Fibroblast of skin of left biceps (primary cell): Measurements from ENCODE around the gene ZBP1.

Source experiments
- DNase-seq, 2 experiments: peaks; one replicate each; pipeline ENCODE4 v3.0.0-alpha.2; 2013; ENCODE audit warnings: low read depth in 2 of 2

ZBP1 gene

DNA sequence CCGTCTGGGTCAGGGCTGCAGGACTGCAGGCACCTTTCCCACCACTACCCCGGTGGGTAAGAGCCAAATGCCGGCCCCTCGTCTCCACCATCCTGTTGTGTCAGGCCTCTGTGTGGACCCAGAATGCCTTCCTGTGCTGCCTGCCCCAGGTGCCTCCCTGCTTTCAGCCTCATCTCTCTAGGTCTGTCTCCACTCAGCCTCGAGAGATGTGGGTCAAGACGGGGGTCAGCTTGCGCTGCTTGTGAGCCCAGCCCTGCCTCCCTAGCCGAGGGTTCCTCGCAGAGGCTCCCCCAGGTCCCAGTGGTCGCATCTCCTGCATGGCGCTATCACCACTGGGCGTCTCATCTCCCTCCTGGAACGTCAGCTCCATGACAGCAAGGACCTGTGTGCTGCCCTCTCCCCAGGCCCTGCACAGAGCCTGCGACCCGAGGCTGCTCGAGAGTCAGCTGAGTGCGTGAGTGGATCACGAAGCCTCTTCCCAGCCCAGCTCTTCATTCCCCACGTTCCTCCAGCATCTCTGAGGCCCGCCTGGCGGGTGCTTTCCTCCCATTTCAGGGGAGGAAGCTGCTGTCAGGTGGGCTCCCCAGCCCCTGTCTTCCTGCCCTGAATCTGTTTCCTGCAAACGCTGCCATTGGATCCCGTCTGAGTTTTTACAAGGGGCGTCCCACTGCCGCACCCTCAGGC, 38.7 kb upstream of the ZBP1 start:
- no peak for DNase-seq

DNA sequence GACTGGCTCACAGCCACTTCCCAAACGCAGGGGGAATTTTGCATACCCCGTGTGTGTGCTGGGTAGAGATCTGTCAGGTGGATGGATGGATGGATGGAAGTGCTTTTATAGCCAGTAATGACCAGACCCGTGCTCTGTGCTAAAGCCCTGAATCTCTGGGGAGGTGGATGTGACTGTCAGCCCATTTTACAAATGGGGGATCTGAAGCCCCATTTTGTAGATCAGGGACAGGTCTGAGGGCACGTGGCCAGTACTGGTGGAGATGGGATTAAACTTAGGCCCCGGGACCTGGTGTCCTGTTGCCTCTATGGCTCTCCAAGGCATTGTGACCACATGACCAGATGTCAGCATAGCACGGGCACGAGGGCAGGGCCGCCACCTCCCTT, 38.2 kb upstream of the ZBP1 start:
- DNase-seq: no peak

DNA sequence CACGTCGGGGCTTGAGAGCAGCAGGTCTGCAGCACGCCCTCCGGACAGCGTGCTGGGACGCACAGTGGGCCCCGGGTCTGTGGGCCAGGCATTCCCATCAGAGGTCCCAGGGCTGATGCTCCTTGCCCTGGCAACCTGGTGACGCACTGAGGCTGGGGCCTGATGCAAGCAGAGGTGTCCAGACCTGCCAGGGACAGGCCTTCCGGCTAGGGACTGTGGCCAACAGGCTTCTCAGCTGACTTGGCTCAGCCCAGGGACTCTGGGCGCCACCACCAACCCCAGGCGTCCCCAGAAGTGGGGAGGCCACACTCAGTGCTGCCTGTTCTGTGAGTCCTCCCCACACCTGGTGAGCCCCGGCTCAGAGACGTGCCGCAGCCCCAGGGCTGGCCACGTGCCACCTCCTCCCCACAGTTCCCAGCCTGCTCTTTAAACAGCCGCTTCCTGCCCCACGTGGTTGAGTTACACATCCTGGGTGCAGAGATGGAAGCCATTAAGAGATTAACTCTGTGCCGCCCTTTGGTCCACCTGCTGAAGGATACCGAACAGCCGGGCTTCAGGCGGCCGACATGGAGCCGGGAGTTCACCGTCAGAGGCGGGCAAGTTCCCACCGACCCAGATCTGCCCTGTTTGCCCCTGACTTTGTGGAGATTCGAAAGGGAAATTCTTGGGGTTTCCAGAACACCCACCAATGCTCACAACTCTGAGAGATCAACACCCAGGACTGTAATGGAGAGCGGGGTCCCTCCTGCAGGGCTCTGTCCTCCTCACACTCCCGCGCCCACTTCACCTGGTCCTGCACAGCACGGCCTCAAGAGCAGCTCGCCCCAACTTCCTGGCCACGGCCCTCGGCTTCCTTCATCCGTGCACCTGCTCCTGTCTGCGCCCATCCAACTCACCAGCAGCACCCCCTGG, 37.6 kb upstream of the ZBP1 start:
- no peak for DNase-seq

DNA sequence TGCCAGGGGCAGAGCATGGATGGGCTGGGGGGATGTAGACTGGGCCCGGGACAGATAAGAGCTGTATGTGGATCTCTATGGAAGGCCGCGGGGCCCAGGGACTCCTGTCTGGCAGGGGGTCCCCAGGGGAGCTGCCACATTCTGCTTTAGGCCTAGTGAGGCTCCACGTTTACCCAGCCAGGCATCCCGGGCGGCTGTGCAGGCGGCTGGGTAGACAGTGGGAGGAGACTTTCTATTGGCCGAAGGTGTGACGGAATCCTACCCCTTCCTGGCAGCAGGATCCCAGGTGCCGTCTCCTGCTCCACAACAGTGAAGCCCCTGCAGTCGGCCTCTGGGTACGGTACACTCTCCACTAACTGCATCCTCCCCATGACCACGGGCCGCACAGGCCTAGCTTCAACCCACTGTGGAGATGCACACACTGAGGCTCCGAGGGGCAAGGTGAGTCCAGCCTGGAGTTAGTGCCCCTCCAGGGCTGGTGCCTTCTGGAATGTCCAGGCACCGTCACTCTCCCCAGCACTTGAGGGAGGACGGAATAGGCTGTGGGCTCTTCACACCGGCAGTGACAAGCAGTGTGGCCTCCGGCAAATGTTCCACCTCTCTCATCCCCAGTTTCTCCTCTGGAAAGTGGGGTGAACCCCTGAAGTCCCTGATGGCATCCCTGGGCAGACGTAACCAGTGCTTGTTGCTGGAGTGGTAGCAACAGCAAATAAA, 36.8 kb upstream of the ZBP1 start:
- no peak for DNase-seq

DNA sequence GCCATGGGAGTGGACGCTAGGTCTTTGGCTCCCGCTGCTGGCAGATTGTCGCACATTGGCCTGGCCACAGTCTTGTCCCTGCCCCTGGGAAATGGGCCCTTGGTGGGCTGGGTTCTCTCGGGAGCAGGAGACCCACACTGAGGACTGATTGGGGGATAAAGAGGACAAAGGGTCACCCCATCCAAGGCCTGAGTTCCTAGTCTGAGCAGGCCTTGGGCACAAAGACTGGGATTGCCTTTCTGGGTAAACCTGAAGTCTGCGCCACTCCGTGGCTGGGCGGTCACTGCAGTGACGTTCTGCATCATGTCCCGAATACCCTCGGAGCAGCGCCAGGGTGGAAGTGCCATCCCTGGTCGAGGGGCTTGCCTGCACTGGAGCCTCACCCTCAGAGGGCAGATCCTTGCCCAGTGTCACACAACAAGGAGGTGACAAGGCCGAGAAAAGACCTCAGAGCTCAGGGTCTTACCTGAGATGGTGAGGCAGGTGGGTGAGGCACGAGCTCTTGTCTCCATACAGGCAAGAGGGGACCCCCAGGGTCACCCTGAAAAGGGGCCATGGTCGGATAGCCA, 36.1 kb upstream of the ZBP1 start:
- DNase-seq: no peak

DNA sequence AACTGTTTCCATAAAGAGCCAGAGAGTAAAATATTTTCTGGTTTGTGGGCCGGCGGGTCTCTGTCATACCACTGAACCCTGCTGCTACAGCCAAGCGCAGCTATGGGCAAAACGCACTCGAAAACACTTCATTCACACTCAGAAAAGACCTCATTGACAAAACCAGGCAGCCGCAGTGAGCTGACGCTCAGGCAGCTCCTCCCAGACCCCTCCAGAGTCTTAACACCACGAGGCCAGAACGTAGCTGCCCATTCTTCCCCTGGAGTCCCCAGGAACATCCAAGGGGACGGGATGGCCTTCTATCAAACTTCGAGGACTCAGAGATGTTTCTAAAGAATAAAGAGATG, 35.6 kb upstream of the ZBP1 start:
- no peak for DNase-seq

DNA sequence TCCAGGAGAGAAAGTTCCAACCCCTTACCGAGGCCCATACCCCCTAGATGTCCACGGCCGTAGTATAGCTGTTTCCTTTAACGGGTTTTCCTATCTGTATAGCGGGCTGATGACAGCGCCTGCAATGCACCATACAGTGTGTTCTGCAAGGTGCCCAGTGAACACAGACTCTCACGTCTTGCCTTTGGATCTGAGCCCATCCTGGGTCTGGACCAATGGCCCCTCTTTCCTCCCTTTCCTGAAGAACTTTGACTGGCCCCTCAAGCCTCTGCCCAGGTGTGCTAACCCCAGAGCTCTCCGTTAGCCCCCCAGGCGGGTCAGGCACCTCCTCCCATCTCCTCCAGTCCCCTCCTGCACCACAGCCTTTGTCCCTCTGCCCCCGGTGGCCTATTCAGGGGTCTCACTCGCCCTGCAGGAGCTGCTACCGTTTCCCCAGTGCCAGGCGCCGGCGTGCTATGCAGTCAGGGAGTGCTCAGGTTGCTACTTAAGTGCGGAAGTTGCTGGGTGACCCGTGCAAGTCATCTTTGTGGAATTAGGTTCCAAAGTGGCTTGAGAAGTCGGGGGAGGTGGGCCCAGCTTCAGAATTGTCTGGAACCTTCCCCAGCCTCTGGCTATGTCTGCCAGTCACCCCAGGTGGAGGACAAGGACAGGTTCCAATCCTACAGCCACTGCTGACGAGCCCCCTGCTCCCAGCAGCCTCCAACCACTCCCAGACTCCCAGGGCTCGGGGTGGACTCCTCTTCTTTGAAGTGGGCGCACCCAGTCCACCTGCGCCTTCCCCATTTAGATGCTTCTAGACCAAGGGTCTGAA, 35.0 kb upstream of the ZBP1 start:
- no peak for DNase-seq

DNA sequence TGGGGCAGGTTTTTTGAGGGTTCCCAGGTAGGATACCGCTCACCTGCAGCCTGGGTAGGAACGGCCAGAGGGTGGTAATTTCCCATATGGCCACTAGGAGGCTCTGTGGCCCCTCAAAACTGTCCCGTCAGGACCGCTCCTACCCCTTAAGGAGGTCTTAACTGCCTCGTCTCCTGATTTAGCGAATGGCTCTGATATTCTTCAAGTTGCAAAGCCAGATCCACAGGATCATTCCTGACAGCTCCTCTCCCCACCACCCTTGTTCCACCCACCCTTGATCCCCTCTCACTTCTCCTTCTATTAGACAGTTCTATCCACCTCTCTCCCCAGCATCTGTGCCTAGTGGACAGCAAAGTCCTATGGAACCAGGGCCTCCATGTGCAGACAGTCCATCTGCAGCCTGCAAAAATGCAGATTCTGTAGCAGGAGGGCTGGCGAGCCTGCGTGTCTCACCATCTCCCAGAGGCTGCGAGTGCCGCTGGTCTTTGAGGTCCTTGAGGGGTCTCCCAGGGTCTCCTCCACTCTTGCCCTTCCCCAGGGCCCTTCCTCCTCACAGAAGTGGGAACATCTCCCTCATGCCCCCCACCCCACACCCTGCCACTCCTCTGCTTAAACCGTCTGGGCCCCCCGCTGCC, 34.3 kb upstream of the ZBP1 start:
- DNase-seq: peak; percentile 17 to 19

DNA sequence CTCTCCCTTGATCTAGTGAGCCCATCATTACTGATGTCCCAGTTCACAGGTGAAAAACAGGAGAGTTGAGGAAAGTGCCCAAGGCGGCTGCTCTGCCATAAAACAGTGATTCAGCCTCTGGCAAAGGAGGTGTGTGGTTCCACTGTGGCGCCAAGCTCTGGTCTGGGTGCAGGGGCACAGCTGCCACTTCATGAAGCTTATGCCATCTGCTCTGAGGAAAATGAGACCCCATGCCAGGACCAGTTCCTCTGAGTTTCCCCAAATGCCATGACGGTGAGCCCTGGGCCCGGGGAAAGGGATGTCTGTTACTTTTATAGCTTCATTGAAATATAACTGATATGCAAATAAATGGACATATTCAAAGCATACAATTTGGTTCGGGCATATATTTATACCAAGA, 33.7 kb upstream of the ZBP1 start:
- DNase-seq: no peak

DNA sequence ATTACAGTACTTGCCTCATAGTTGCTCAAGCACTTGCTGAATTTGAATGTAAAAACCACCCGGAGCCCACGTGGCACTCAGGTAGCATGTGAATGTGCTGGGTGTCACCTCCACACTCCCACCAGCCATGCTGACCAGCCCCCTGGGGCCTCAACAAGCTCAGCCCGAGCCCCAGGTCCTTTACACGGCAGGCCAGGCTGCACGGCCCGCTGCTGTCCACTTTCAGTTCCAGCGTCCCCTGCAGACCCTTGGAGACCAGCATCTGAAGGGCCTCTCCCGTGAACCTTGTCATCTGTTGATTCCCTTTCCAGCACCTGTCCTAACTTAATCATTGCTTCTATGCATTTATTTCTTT, 33.3 kb upstream of the ZBP1 start:
- no peak for DNase-seq

DNA sequence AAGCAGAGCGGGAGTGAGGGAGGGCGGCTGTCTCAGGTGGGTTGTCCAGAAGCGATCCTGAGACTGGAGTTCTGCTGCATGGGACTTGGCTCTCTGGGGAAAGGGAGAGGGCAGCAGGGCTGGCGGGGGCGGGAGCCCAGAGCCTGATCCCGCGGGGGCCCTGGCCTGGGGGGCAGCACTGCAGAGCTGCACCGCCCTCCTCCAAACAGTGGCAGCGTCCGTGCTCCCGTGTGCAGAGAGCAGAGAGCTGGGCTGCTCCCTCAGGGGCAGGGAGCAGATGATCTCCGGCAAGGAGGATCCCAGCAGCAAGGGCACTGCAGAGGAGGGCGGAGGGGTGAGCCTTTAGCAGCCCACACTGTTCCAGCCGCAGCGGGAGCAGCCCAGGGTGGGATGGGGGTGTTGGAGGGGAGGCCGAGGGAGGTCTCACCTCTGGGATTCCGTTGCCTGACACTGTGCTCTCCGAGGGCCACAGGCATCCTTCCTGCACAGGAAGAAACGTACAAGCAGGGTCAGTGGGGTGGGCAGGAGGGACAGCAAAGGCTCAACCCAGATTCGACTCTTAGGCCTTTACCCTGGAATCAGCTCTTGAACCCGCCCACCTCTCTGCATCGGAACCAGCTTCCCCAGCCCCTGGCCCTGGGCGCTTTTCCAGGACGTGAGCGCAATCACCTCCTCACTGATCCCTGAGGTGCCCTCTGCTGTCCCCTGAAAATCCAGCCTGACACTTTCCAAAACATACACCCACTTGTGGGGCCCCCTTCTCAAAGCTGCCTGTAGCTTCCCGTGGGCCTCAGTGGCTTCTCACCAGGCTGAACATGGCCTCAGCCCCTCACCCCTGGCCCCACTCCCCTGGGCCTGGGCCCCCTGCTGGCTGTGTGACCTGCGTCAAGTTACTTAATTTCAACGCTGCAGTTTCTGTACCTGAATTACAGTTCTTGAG, 32.6 kb upstream of the ZBP1 start:
- DNase-seq: no peak

DNA sequence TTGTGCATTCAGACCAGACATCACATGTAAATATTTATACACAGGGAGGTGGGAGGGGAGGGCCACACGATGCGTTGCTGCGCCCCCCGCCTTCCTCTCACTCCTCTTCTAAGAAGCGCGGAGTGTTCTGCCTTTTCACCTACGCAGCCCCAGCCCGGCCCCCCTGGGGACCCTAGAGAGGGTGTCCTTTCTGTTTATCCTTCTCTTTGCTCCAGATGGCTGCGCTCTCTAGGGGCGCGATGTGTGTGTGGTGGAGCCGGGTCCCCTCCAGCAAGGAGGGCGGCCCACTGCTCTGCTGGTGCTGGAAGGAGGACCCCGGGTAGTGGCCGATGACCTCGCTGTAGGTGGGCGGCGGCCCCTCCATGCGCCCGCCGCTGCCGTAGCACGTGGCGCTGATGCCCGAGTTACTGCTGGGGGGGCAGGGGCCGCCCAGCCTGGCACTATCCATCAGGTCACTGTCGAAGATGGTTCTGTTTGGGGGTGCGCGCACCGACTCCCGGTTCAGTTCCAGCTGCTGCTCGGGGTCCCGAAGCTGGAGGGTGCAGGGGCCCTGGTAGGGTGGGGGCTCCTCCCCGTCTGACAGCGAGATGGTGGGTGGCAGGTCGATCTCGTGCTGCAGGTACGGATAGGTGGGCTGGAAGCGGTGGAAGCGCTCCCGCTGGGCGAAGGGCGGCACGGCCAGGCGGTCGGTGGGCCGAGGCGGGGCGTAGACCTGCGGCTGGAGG, 31.8 kb upstream of the ZBP1 start:
- DNase-seq: no peak

DNA sequence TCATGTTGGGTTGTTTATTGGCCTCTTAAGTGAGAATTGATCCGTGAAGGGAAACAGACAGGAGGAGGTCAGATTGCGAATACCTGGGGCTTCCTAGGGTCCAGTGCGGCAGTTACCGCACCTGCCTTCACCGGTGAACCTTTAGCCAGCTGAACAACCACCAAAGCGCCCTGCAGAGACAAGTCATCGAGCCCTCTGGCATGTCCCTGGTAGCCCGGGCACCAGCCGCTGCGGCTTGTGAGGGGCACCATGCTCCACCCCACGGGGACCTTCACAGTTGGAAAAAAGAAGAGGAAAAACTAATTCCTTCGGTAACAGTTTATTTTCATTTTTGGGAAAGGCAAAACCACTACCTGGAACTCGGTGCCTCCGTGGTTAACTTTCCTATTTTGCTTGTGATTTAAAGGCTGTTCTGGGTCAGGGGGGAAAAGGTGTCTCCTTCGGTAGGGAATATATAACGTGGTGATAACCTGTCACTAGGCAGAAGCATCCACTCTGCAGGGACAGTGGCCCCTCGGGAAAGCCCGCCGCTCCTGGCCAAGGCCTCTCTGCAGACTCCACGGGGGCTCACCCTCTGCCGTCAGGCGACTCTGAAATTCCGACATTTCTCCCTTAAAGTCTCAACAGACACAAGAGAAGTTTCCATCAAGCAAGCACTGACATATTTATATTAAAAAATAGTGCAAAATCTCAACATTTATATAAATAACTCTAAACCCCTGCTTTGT, 30.7 kb upstream of the ZBP1 start:
- no peak for DNase-seq

DNA sequence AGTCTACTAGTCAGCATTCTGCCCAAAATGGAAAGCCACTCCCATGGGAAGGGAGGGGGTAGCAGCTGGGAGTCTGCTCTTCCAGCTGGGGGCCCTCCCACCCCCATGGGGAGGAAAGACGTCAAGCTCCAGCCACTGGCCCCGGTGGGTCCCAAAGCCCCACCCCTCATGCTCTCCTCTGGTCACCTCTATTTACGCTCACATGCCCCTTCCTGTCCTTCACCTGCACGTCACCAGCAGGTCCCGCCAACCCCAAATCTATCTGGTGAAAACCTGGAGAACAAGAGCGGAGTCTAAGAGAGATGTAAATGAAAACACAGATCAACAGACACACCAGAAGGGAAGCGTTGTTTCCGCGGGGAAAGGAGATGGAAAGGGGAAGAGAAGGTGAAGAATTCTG, 30.0 kb upstream of the ZBP1 start:
- no peak for DNase-seq

DNA sequence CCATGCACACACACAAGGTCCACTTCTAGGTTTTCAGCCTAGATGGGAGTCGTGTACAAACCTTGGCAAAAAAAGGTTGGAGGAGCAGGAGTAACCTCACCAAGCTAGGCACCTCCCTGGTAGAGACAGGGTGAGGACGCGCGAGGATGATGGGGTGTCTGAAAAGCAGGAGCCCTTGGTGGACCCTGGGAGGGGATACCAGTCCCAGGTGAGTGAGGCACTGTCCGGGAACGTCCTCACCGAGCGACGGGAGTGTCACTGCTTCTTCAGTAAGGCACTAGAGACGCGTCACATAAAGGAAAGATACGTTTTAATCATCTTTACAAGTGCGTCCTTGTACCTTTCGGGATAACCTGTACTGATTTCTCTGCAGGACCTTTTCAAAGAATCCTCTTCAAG, 29.4 kb upstream of the ZBP1 start:
- DNase-seq: no peak

DNA sequence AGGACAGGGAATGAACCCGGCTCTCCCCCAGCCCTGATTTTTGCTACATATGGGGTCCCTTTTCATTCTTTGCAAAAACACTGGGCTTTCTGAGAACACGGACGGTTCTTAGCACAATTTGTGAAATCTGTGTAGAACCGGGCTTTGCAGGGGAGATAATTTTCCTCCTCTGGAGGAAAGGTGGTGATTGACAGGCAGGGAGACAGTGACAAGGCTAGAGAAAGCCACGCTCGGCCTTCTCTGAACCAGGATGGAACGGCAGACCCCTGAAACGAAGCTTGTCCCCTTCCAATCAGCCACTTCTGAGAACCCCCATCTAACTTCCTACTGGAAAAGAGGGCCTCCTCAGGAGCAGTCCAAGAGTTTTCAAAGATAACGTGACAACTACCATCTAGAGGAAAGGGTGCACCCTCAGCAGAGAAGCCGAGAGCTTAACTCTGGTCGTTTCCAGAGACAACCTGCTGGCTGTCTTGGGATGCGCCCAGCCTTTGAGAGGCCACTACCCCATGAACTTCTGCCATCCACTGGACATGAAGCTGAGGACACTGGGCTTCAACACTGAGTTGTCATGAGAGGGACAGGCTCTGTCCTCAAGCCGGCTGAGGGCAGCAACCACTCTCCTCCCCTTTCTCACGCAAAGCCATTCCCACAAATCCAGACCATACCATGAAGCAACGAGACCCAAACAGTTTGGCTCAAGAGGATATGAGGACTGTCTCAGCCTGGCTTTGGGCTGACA, 28.8 kb upstream of the ZBP1 start:
- DNase-seq: no peak

DNA sequence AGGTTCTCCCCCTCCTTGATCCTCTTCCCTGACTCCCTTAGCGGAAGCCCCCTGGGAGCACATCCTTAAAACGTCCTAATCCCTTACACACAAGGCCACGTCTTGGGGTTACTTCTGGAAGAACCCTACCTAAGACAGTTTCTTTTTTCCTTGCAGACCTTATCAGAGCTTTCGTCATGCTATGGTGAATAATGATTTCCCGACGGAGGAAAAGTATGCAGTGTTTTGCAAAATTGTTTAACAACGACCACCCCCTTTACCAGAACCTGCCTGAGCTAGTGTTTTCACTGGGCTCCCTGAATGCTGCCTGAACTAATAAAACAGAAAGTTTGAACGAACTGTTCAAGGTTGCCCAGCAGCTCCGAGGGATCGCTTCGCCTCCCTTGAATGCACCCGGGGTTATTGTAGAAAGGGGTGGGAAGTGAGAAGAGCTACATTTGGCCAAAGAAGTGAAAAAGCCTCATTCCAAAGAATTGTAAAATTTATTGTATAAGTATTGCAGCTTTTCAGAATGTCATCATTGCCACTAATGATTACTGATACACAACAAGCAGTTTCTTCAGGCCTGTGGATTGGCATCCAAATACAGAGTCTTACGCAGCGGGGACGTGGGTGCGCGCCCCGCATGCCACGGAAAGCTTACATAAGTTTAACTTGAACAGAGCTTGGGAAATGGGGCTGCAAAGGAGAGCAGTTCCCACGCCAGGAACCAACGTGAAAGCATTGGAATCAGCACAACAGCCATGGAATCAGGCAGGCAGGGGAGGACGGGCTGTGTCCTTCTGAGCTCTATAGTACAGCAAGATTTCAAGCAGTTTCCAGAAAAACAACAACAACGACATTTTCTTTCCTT, 27.9 kb upstream of the ZBP1 start:
- no peak for DNase-seq
